ENCODE results near the gene IFT81. TPM values are rescaled to one million over a fixed set of nuclear protein-coding genes. Genes with fewer than 3 reads are reported as not detected.

Gene IFT81
- total and polyA plus RNA-seq, 8 donors, result 2.0 to 50.2 (median 6.9) TPM

GRCh38 chr12:110141389-110141788 is 17.2 kb downstream of the IFT81 start:
- Histone ChIP-seq H3K27me3 (no peaks in the 10 kb centered on the region), H3K36me3 (peaks cover 0 to 53% (median 25%) of the 10 kb centered on the region in 4 donors)
- TF ChIP-seq POLR2AphosphoS5 (IDR thresholded peaks at IDR 0.05) (peak; percentile 26 to 92 (median 63)), CTCF (IDR thresholded peaks at IDR 0.05) (no peak), POLR2A (IDR thresholded peaks at IDR 0.05) (no peak), EP300 (IDR thresholded peaks at IDR 0.05) (peak; percentile 45)

GRCh38 chr12:110146986-110147385 is 22.8 kb downstream of the IFT81 start:
- no peak overlapping the region for H3K4me3 ChIP-seq
- WGBS, 5 donors, result 92 to 97% (median 94%) methylated on average over 2 of the region's 2 CpGs
- peaks cover 4 to 64% (median 46%) of the 10 kb centered on the region in 4 donors for H3K36me3 ChIP-seq
- peaks cover 0 to 5% (median 2%) of the 10 kb centered on the region in 4 donors for H3K4me1 ChIP-seq
- H3K27ac ChIP-seq, result no peak overlapping the region
- H3K9me3 ChIP-seq, result no peaks in the 10 kb centered on the region
- H3K27me3 ChIP-seq, result no peaks in the 10 kb centered on the region
- intact Hi-C loops (cut with DNase I; ENCODE audit: low total_unique reads), result no loop called here
- no peak for DNase-seq
- no peak for TF ChIP-seq POLR2AphosphoS5 (IDR thresholded peaks at IDR 0.05)
- TF ChIP-seq EP300 (IDR thresholded peaks at IDR 0.05), result no peak
- TF ChIP-seq POLR2A (IDR thresholded peaks at IDR 0.05), result no peak
- no peak for TF ChIP-seq CTCF (IDR thresholded peaks at IDR 0.05)

More at GRCh38 chr12:110141389-110141788, 17.2 kb downstream of the IFT81 start:
- intact Hi-C loops (cut with DNase I; ENCODE audit: low total_unique reads), result no loop called here
- Histone ChIP-seq H3K4me1 (peaks cover 0 to 14% (median 6%) of the 10 kb centered on the region in 4 donors), H3K27ac (peak overlapping the region in 4 of 5 donors; percentile 24 to 86 (median 36)), H3K9me3 (no peaks in the 10 kb centered on the region), H3K4me3 (no peak overlapping the region)
- DNase-seq, result peak in 1 of 2 donors; percentile 76
- WGBS, 5 donors, result 56 to 80% (median 69%) methylated on average over 6 of the region's 6 CpGs

GRCh38 chr12:110149086-110149660 is 25.0 kb downstream of the IFT81 start:
- TF ChIP-seq EP300 (IDR thresholded peaks at IDR 0.05), result no peak
- no peak for TF ChIP-seq POLR2A (IDR thresholded peaks at IDR 0.05)
- TF ChIP-seq CTCF (IDR thresholded peaks at IDR 0.05), result no peak
- no peak for TF ChIP-seq POLR2AphosphoS5 (IDR thresholded peaks at IDR 0.05)
- H3K4me1 ChIP-seq, result no peaks in the 10 kb centered on the region
- 87 to 92% (median 90%) methylated on average over 10 of the region's 10 CpGs for WGBS, 5 donors
- H3K27me3 ChIP-seq, result no peaks in the 10 kb centered on the region
- H3K36me3 ChIP-seq, result peaks cover 4 to 73% (median 63%) of the 10 kb centered on the region in 4 donors
- no peak for DNase-seq
- H3K4me3 ChIP-seq, result no peak overlapping the region
- no peaks in the 10 kb centered on the region for H3K9me3 ChIP-seq
- intact Hi-C loops (cut with DNase I; ENCODE audit: low total_unique reads), result no loop called here
- no peak overlapping the region for H3K27ac ChIP-seq

DNA sequence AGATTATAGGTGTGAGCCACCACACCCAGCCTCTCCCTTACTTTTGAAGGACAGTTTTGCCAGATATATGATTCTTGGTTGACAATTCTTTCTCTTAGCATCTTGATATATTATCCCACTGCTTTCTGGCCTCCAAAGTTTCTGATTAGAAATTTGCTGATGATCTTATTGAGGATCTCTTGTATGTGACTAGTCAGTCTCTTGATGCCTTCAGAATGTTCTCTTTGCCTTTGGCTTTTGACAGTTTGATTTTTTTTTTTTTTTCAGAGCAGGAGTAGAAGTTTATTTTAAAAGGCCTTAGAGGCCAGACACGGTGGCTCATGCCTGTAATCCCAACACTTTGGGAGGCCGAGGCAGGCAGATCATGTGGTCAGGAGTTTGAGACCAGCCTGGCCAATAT is 32.6 kb downstream of the IFT81 start:
- TF ChIP-seq CTCF (IDR thresholded peaks at IDR 0.05) (no peak), POLR2A (IDR thresholded peaks at IDR 0.05) (no peak), POLR2AphosphoS5 (IDR thresholded peaks at IDR 0.05) (no peak), EP300 (IDR thresholded peaks at IDR 0.05) (no peak)
- 87 to 100% (median 98%) methylated on average over 2 of the region's 2 CpGs for WGBS, 5 donors
- DNase-seq, result no peak
- H3K27ac ChIP-seq, result no peak overlapping the region
- H3K9me3 ChIP-seq, result peaks cover 0 to 19% (median 14%) of the 10 kb centered on the region in 4 donors
- H3K36me3 ChIP-seq, result peaks cover 13 to 85% (median 55%) of the 10 kb centered on the region in 4 donors
- no peaks in the 10 kb centered on the region for H3K27me3 ChIP-seq
- intact Hi-C loops (cut with DNase I; ENCODE audit: low total_unique reads), result no loop called here
- H3K4me1 ChIP-seq, result no peaks in the 10 kb centered on the region
- no peak overlapping the region for H3K4me3 ChIP-seq

Measured in stomach (tissue), 9 donors.